GM12892 (cell line): Measurements from ENCODE around the gene PRB3.

ENCODE experiments used
- POLR2A ChIP-seq: IDR thresholded peaks from 2 replicates; pipeline ENCODE4 v1.6.1; 2011; ENCODE audit warnings: low read depth, low read length, control low read depth
- POLR2AphosphoS5 ChIP-seq: IDR thresholded peaks from 2 replicates; pipeline ENCODE4 v1.6.1; 2011; ENCODE audit warnings: low read depth, low read length, control low read depth
- TAF1 ChIP-seq: IDR thresholded peaks from 2 replicates; pipeline ENCODE4 v1.6.1; 2011; ENCODE audit warnings: low read depth, mild to moderate bottlenecking, control low read depth, low read length, borderline replicate concordance

DNA sequence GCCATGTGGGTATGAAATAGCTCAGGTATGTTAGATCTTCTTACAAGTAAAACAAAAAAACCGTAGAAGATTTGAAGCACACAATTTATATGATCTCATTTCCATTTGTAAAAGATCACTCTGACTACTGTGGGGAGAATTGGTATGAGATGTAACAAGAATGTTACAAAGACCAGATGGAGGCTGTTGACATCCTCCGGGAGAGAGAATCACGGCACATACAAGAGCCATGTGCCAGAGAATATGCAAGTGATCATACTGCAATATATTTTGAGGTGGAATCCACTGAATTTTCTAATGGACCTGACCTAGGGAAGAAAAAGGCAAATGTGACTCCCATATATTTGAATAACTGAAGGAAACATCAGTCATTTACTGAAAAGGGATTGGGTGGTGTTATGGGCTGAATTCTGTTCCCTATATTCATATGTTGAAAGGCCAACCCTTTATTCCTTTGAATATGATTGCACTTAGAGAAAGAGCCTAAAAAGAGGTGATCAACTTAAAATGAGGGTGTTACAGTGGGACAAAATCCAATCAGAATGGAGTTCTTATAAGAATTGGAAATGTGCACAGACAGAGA lies 29.1 kb downstream of the PRB3 start:
- TF ChIP-seq POLR2A = no peak
- TF ChIP-seq POLR2AphosphoS5 = no peak
- TF ChIP-seq TAF1 = no peak
